ENCODE results near the gene NEURL1. TPM values are rescaled to one million over a fixed set of nuclear protein-coding genes. Genes with fewer than 3 reads are reported as not detected.

The NEURL1 gene
- polyA plus RNA-seq, 3 donors: 3.0 to 17.2 (median 3.3) TPM

- Histone ChIP-seq H3K9me3 (replicated peaks in 1 of 2; ENCODE audit: control insufficient read depth in 1 of 2, insufficient read depth in 1 of 2, low read length in 2 of 2) (no peaks in the 10 kb centered on the region), H3K27me3 (ENCODE audit: control insufficient read depth in 2 of 2, insufficient read depth in 2 of 2, low read length in 2 of 2) (no peaks in the 10 kb centered on the region), H3K4me3 (replicated peaks in 1 of 3; ENCODE audit: low read depth in 2 of 3, low read length in 3 of 3) (no peak overlapping the region), H2AFZ (ENCODE audit: insufficient read depth, low read depth, low read length, poor library complexity, severe bottlenecking) (no peak overlapping the region), H3K27ac (ENCODE audit: low read depth in 1 of 2, low read length in 2 of 2) (no peak overlapping the region), H3K4me1 (ENCODE audit: control insufficient read depth in 1 of 2, insufficient read depth in 2 of 2, low read length in 2 of 2) (peaks cover 2 to 11% of the 10 kb centered on the region in 2 donors), H3K4me2 (replicated peaks; ENCODE audit: extremely low read depth, low read length, poor library complexity, severe bottlenecking) (no peak overlapping the region), H3K79me2 (ENCODE audit: insufficient read depth, low read length) (no peaks in the 10 kb centered on the region), H3K9ac (ENCODE audit: insufficient read depth, low read length, poor library complexity, severe bottlenecking) (no peak overlapping the region), H3K36me3 (replicated peaks in 1 of 2; ENCODE audit: control insufficient read depth in 1 of 2, insufficient read depth in 2 of 2, low read length in 2 of 2) (no peaks in the 10 kb centered on the region), H4K20me1 (ENCODE audit: insufficient read depth, low read length) (no peaks in the 10 kb centered on the region)
- H3K4me3 Mint-ChIP-seq: no peak overlapping the region
- H3K27ac Mint-ChIP-seq: no peak overlapping the region
- WGBS (ENCODE audit: insufficient coverage): 95% methylated on average over 5 of the region's 10 CpGs
- H3K9me3 Mint-ChIP-seq: no peaks in the 10 kb centered on the region
- intact Hi-C loops (cut with micrococcal nuclease): no loop called here
- H3K27me3 Mint-ChIP-seq (ENCODE audit: low read depth in 3 of 3): peaks cover 0 to 6% (median 3%) of the 10 kb centered on the region in 3 donors
- TF ChIP-seq CTCF (IDR thresholded peaks at IDR 0.05): no peak
- no peak for DNase-seq
- no peaks in the 10 kb centered on the region for H3K36me3 Mint-ChIP-seq
- H3K4me1 Mint-ChIP-seq: peaks cover 10% of the 10 kb centered on the region
These were observed 17.6 kb downstream of the NEURL1 start for GRCh38 chr10:103510791-103511752.

GRCh38 chr10:103512166-103512565 is 18.7 kb downstream of the NEURL1 start:
- Histone ChIP-seq H3K9me3 (replicated peaks in 1 of 2; ENCODE audit: control insufficient read depth in 1 of 2, insufficient read depth in 1 of 2, low read length in 2 of 2) (no peaks in the 10 kb centered on the region), H3K79me2 (ENCODE audit: insufficient read depth, low read length) (no peaks in the 10 kb centered on the region), H3K27me3 (ENCODE audit: control insufficient read depth in 2 of 2, insufficient read depth in 2 of 2, low read length in 2 of 2) (no peaks in the 10 kb centered on the region), H3K36me3 (replicated peaks in 1 of 2; ENCODE audit: control insufficient read depth in 1 of 2, insufficient read depth in 2 of 2, low read length in 2 of 2) (no peaks in the 10 kb centered on the region), H4K20me1 (ENCODE audit: insufficient read depth, low read length) (no peaks in the 10 kb centered on the region), H3K9ac (ENCODE audit: insufficient read depth, low read length, poor library complexity, severe bottlenecking) (no peak overlapping the region), H3K4me2 (replicated peaks; ENCODE audit: extremely low read depth, low read length, poor library complexity, severe bottlenecking) (no peak overlapping the region), H3K4me1 (ENCODE audit: control insufficient read depth in 1 of 2, insufficient read depth in 2 of 2, low read length in 2 of 2) (peaks cover 2 to 11% of the 10 kb centered on the region in 2 donors), H3K4me3 (replicated peaks in 1 of 3; ENCODE audit: low read depth in 2 of 3, low read length in 3 of 3) (no peak overlapping the region), H3K27ac (ENCODE audit: low read depth in 1 of 2, low read length in 2 of 2) (no peak overlapping the region), H2AFZ (ENCODE audit: insufficient read depth, low read depth, low read length, poor library complexity, severe bottlenecking) (no peak overlapping the region)
- DNase-seq: no peak
- H3K36me3 Mint-ChIP-seq: no peaks in the 10 kb centered on the region
- no peak overlapping the region for H3K27ac Mint-ChIP-seq
- no peaks in the 10 kb centered on the region for H3K9me3 Mint-ChIP-seq
- no peak overlapping the region for H3K4me3 Mint-ChIP-seq
- H3K4me1 Mint-ChIP-seq: peaks cover 10% of the 10 kb centered on the region
- no peak for TF ChIP-seq CTCF (IDR thresholded peaks at IDR 0.05)
- intact Hi-C loops (cut with micrococcal nuclease): no loop called here
- H3K27me3 Mint-ChIP-seq (ENCODE audit: low read depth in 3 of 3): peaks cover 2 to 3% (median 3%) of the 10 kb centered on the region in 3 donors
